ENCODE data around the gene RNF10. TPM values are rescaled to one million over a fixed set of nuclear protein-coding genes. Genes with fewer than 3 reads are reported as not detected.

RNF10 gene
- total and polyA plus RNA-seq, 4 donors = 102 to 226 (median 176) TPM

- no peaks in the 10 kb centered on the region for H3K9me3 ChIP-seq (ENCODE audit: control insufficient read depth, insufficient read depth, low read length)
- H3K27me3 ChIP-seq (ENCODE audit: control insufficient read depth, insufficient read depth, low read length) = peaks cover 2% of the 10 kb centered on the region
- no peaks in the 10 kb centered on the region for H3K36me3 ChIP-seq (ENCODE audit: control insufficient read depth, insufficient read depth, low read length)
- H3K4me1 ChIP-seq (ENCODE audit: control insufficient read depth, insufficient read depth, low read length) = no peaks in the 10 kb centered on the region
- no peak overlapping the region for H3K4me3 ChIP-seq (ENCODE audit: low read depth, low read length)
- WGBS (ENCODE audit: insufficient coverage) = 73% methylated on average over 1 of the region's 2 CpGs
- H3K27ac ChIP-seq (ENCODE audit: low read depth, low read length) = no peak overlapping the region
- DNase-seq (ENCODE audit: low read depth in 4 of 6, low spot score in 6 of 6) = no peak
Measured at GRCh38 chr12:120620624-120621023, 86.5 kb downstream of the RNF10 start.

DNA sequence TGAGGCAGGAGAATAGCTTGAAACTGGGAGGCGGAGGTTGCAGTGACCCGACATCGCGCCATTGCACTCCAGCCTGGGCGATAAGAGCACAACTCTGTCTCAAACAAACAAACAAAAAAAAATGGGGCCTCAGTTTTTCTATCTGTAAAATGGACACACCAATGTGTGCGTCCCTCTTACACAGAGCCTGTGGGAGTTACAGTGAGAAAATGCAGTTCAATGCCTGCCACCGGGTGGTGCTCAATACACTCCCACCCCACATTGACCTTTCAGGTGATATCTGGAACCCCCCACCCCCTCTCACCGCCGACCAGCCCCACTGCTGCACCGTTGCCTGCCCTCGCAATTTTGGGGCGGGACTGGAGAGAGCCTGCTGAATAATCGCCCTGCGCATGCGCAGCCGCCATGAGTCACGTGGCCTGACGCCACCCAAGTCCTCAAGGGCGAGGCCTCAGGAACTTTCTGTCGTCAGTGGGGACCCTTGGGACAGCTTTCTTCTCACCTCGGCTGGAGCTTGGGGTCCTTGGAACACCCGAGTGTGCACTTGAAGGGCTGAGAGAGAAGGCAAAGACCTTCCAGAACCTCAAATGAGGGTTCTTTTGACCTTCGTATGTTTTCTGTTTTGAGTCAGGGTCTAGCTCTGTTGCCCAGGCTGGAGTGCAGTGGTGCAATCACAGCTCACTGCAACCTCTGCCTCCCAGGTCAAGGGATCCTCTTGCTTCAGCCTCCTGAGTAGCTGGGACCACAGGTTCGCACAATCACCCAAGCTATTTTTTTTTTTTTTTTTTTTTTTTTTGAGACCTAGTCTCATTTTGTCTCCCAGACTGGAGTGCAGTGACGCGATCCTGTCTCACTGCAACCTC lies 91.6 kb downstream of the RNF10 start:
- no peak for DNase-seq (ENCODE audit: low read depth in 4 of 6, low spot score in 6 of 6)
- peaks cover 13% of the 10 kb centered on the region for H3K4me1 ChIP-seq (ENCODE audit: control insufficient read depth, insufficient read depth, low read length)
- no peak overlapping the region for H3K27ac ChIP-seq (ENCODE audit: low read depth, low read length)
- H3K27me3 ChIP-seq (ENCODE audit: control insufficient read depth, insufficient read depth, low read length) = no peaks in the 10 kb centered on the region
- no peaks in the 10 kb centered on the region for H3K9me3 ChIP-seq (ENCODE audit: control insufficient read depth, insufficient read depth, low read length)
- no peaks in the 10 kb centered on the region for H3K36me3 ChIP-seq (ENCODE audit: control insufficient read depth, insufficient read depth, low read length)
- no peak overlapping the region for H3K4me3 ChIP-seq (ENCODE audit: low read depth, low read length)
- WGBS (ENCODE audit: insufficient coverage) = 82% methylated on average over 20 of the region's 26 CpGs

Small RNA genes within 50 kb of the gene (small RNA-seq; reads per million reads assigned to genes)
- gene RF00019 (ENCODE audit: low replicate concordance) = not detected

Other genes with a start within 250 kb of the RNF10 start
- gene RNU4-2, start 242.5 kb upstream of the RNF10 start, total RNA-seq = 1,000 to 10,000 TPM in 1 of 2 donors, under 1 TPM in 1; under 0.01 to 2,197 TPM
- gene RNU4-2, start 242.5 kb upstream of the RNF10 start, polyA plus RNA-seq (ENCODE audit: insufficient read length in 2 of 2) = 1 to 10 TPM in 1 of 2 donors, not detected in 1; 2.2 TPM
- 100 to 1,000 TPM in 1 of 2 donors, under 1 TPM in 1; under 0.01 to 872 TPM for gene RNU4-1, start 241.1 kb upstream of the RNF10 start, total RNA-seq
- gene RNU4-1, start 241.1 kb upstream of the RNF10 start, polyA plus RNA-seq (ENCODE audit: insufficient read length in 2 of 2) = not detected
- gene SIRT4, start 232.0 kb upstream of the RNF10 start, total RNA-seq = 1 to 10 TPM; 4.7 to 5.1 TPM
- 1 to 10 TPM; 5.6 to 5.9 TPM for gene SIRT4, start 232.0 kb upstream of the RNF10 start, polyA plus RNA-seq (ENCODE audit: insufficient read length in 2 of 2)
- under 1 TPM; 0.59 to 0.72 TPM for gene PLA2G1B, start 206.6 kb upstream of the RNF10 start, total RNA-seq
- gene PLA2G1B, start 206.6 kb upstream of the RNF10 start, polyA plus RNA-seq (ENCODE audit: insufficient read length in 2 of 2) = not detected
- gene MSI1, start 165.2 kb upstream of the RNF10 start, total RNA-seq = 10 to 100 TPM in 1 of 2 donors, 1 to 10 TPM in 1; 4.3 to 10.7 TPM
- gene MSI1, start 165.2 kb upstream of the RNF10 start, polyA plus RNA-seq (ENCODE audit: insufficient read length in 2 of 2) = 10 to 100 TPM; 64.8 to 68.6 TPM
- gene COX6A1, start 96.2 kb upstream of the RNF10 start, total RNA-seq = 100 to 1,000 TPM; 395 to 731 TPM
- gene COX6A1, start 96.2 kb upstream of the RNF10 start, polyA plus RNA-seq (ENCODE audit: insufficient read length in 2 of 2) = 100 to 1,000 TPM; 622 to 661 TPM
- gene TRIAP1, start 88.0 kb upstream of the RNF10 start, total RNA-seq = 10 to 100 TPM; 10.8 to 21.5 TPM
- 10 to 100 TPM; 25.7 to 29.3 TPM for gene TRIAP1, start 88.0 kb upstream of the RNF10 start, polyA plus RNA-seq (ENCODE audit: insufficient read length in 2 of 2)
- 10 to 100 TPM; 38.2 to 39.1 TPM for gene GATC, start 87.9 kb upstream of the RNF10 start, total RNA-seq
- 10 to 100 TPM; 22.7 to 33.3 TPM for gene GATC, start 87.9 kb upstream of the RNF10 start, polyA plus RNA-seq (ENCODE audit: insufficient read length in 2 of 2)
- gene SRSF9, start 64.6 kb upstream of the RNF10 start, total RNA-seq = 100 to 1,000 TPM in 1 of 2 donors, 10 to 100 TPM in 1; 88.9 to 143 TPM
- gene SRSF9, start 64.6 kb upstream of the RNF10 start, polyA plus RNA-seq (ENCODE audit: insufficient read length in 2 of 2) = 100 to 1,000 TPM; 195 to 221 TPM
- gene DYNLL1, start 38.2 kb upstream of the RNF10 start, total RNA-seq = 100 to 1,000 TPM; 357 to 390 TPM
- gene DYNLL1, start 38.2 kb upstream of the RNF10 start, polyA plus RNA-seq (ENCODE audit: insufficient read length in 2 of 2) = 100 to 1,000 TPM; 791 to 871 TPM
- gene COQ5, start 5.2 kb upstream of the RNF10 start, total RNA-seq = 10 to 100 TPM; 32.3 to 44.7 TPM
- 10 to 100 TPM; 40.6 to 41.4 TPM for gene COQ5, start 5.2 kb upstream of the RNF10 start, polyA plus RNA-seq (ENCODE audit: insufficient read length in 2 of 2)
- 10 to 100 TPM; 24.1 to 56.4 TPM for gene POP5, start 47.0 kb downstream of the RNF10 start, total RNA-seq
- 10 to 100 TPM; 56.4 to 61.5 TPM for gene POP5, start 47.0 kb downstream of the RNF10 start, polyA plus RNA-seq (ENCODE audit: insufficient read length in 2 of 2)
- 1 to 10 TPM; 3.5 to 6.8 TPM for gene CABP1, start 106.3 kb downstream of the RNF10 start, total RNA-seq
- 10 to 100 TPM; 26.1 to 30.2 TPM for gene CABP1, start 106.3 kb downstream of the RNF10 start, polyA plus RNA-seq (ENCODE audit: insufficient read length in 2 of 2)
- gene MLEC, start 152.8 kb downstream of the RNF10 start, total RNA-seq = 100 to 1,000 TPM in 1 of 2 donors, 10 to 100 TPM in 1; 75.9 to 104 TPM
- 10 to 100 TPM; 96.0 to 98.0 TPM for gene MLEC, start 152.8 kb downstream of the RNF10 start, polyA plus RNA-seq (ENCODE audit: insufficient read length in 2 of 2)
- 10 to 100 TPM; 19.1 to 24.4 TPM for gene UNC119B, start 176.1 kb downstream of the RNF10 start, total RNA-seq
- 10 to 100 TPM; 41.7 to 41.9 TPM for gene UNC119B, start 176.1 kb downstream of the RNF10 start, polyA plus RNA-seq (ENCODE audit: insufficient read length in 2 of 2)
- 10 to 100 TPM in 1 of 2 donors, 1 to 10 TPM in 1; 6.7 to 11.9 TPM for gene ACADS, start 191.5 kb downstream of the RNF10 start, total RNA-seq
- 10 to 100 TPM; 11.8 to 12.7 TPM for gene ACADS, start 191.5 kb downstream of the RNF10 start, polyA plus RNA-seq (ENCODE audit: insufficient read length in 2 of 2)